K562 (cell line): ENCODE data around the gene ANKRD6. TPM values are rescaled to one million over a fixed set of nuclear protein-coding genes. Genes with fewer than 3 reads are reported as not detected.

Experiments
- GTF2E2 ChIP-seq: fragments of 200-800 bp; sonication (Bioruptor generic); IDR thresholded peaks from 2 replicates; pipeline ENCODE4 v1.6.1; 2016; ENCODE audit warnings: missing genetic modification characterization, missing compliant biosample characterization
- JUND ChIP-seq, 2 experiments: IDR thresholded peaks; 2 replicates in 1 of 2; 3 replicates in 1 of 2; pipeline ENCODE4 v1.6.1; 2011; ENCODE audit warnings: borderline replicate concordance in 2 of 2, low read depth in 2 of 2, low read length in 2 of 2, improper control_type of control experiment in 1 of 2, missing biosample characterization in 1 of 2, missing genetic modification characterization in 1 of 2, missing genetic modification reagents in 1 of 2
- MAX ChIP-seq: sonication (generic); formaldehyde crosslinking; IDR thresholded peaks from 2 replicates; pipeline ENCODE4 v1.9.0; 2022; ENCODE audit warnings: mild to moderate bottlenecking, missing genetic modification reagents
- MYC ChIP-seq, 2 experiments: fragments of 250-450 bp in 1 of 2; sonication (Bioruptor Pico) in 1 of 2; IDR thresholded peaks; 2 replicates each; pipeline versions ENCODE4 v1.5.1 to v1.6.1; 2012 to 2021; ENCODE audit warnings: low read depth in 2 of 2, borderline replicate concordance in 1 of 2, improper control_type of control experiment in 1 of 2, low read length in 1 of 2, mild to moderate bottlenecking in 1 of 2, moderate library complexity in 1 of 2
- NCOA6 ChIP-seq: fragments of 450-650 bp; IDR thresholded peaks from 2 replicates; pipeline ENCODE4 v1.6.1; 2017; ENCODE audit warnings: mild to moderate bottlenecking
- RBBP5 ChIP-seq: fragments of 200-600 bp; sonication (generic); IDR thresholded peaks from 2 replicates; pipeline ENCODE4 v1.6.1; 2012; ENCODE audit warnings: borderline replicate concordance, mild to moderate bottlenecking, low read length, control low read depth, inconsistent platforms; ENCODE audit not compliant: insufficient read depth, poor library complexity, severe bottlenecking
- RREB1 ChIP-seq: fragments of 250-450 bp; sonication (Bioruptor Pico); IDR thresholded peaks from 2 replicates; pipeline ENCODE4 v1.4.0; 2020
- SOX6 ChIP-seq: fragments of 450-650 bp; IDR thresholded peaks from 2 replicates; pipeline ENCODE4 v1.6.1; 2014; ENCODE audit warnings: mild to moderate bottlenecking
- THAP12 ChIP-seq: fragments of 250-450 bp; sonication (Bioruptor Pico); IDR thresholded peaks from 2 replicates; pipeline ENCODE4 v1.9.0; 2021; ENCODE audit warnings: mild to moderate bottlenecking, inconsistent platforms
- THRB ChIP-seq: fragments of 450-650 bp; formaldehyde crosslinking; conservative IDR thresholded peaks from 2 replicates; pipeline ENCODE4 v1.4.0; 2022; ENCODE audit warnings: mild to moderate bottlenecking, missing genetic modification characterization
- polyA plus RNA-seq, 8 experiments: library from polyadenylated mRNA; depleted of rRNA in 4 of 8; stranded (reverse) in 5 of 8; unstranded in 3 of 8; fragments of >200 nt; fragmentation: Nextera tagmentation in 2 of 8; fragmentation: Illumina TruSeq in 1 of 8; extraction: Ambion mirVana in 2 of 8; extraction: Trizol in 1 of 8; gene quantifications; 2 replicates each; pipeline versions ENCODE4 v1.2.1 to v1.2.3, GENCODE V29; 2011 to 2014; ENCODE audit warnings: inconsistent platforms in 1 of 8, missing spikeins in 1 of 8
- total RNA-seq, 7 experiments: library from RNA; depleted of rRNA in 6 of 7; stranded (reverse); fragments of >200 nt in 6 of 7; fragmentation: Illumina TruSeq in 2 of 7; extraction: Trizol in 2 of 7; gene quantifications; 2 replicates each; pipeline versions ENCODE4 v1.2.1 to v1.2.3, GENCODE V29; 2011 to 2021; ENCODE audit warnings: low replicate concordance in 1 of 7

ANKRD6 gene
- total and polyA plus RNA-seq, 9 of the 15 experiments (the other 6 are each of a cell fraction or from before 2014, with no cell fraction given), result 0.04 to 0.22 (median 0.08) TPM; not detected in 4

GRCh38 chr6:89638320-89639195 is 205.6 kb downstream of the ANKRD6 start, which contains the start of gene LYRM2 (continued):
- TF ChIP-seq MYC (IDR thresholded peaks at IDR 0.05; ENCODE audit: low read depth, low read length) (peak; percentile 77; the same call in 1 of the 2 replicates), MYC (CRISPR knock-in tag; IDR thresholded peaks at IDR 0.05; ENCODE audit: borderline replicate concordance, low read depth) (peak; percentile 35; the same call in 1 of the 2 replicates), RREB1 (CRISPR knock-in tag) (0 out of 2 replicates have a peak, but pooled peaks have one; percentile 52), JUND (IDR thresholded peaks at IDR 0.05; ENCODE audit: borderline replicate concordance, low read depth, low read length) (peak; percentile 1; the same call in 1 of the 2 replicates), JUND (tag; IDR thresholded peaks at IDR 0.05; ENCODE audit: borderline replicate concordance, low read depth, low read length) (peak; percentile 38; the same call in 1 of the 3 replicates), NCOA6 (0 out of 2 replicates have a peak, but pooled peaks have one; percentile 14), THAP12 (CRISPR knock-in tag) (peak; percentile 55), GTF2E2 (tag) (peak; percentile 54), MAX (CRISPR knock-in tag) (peak; percentile 31; the same call in 1 of the 2 replicates), SOX6 (peak; percentile 50; the same call in 1 of the 2 replicates), THRB (no peak), RBBP5 (peak; percentile 98)
